ENCODE data around the gene PNPT1.

PNPT1 gene

GRCh38 chr2:55649211-55649610 lies 44.4 kb downstream of the PNPT1 start:
- Histone ChIP-seq H3K4me1 (ENCODE audit: insufficient read depth, low read length) (no peaks in the 10 kb centered on the region), H3K9ac (ENCODE audit: low read depth, low read length) (no peak overlapping the region), H3K36me3 (ENCODE audit: insufficient read depth, low read depth, low read length) (peaks cover 66% of the 10 kb centered on the region), H3K27me3 (ENCODE audit: insufficient read depth, low read length) (no peaks in the 10 kb centered on the region), H3K9me3 (ENCODE audit: insufficient read depth, low read depth, low read length) (no peaks in the 10 kb centered on the region; the same call in 1 of the 2 replicates), H3K4me3 (ENCODE audit: low read length) (no peak overlapping the region), H3K27ac (ENCODE audit: low read length) (no peak overlapping the region)

- no peak overlapping the region for H3K9ac ChIP-seq (ENCODE audit: low read depth, low read length)
- H3K4me3 ChIP-seq (ENCODE audit: low read length) = no peak overlapping the region
- no peaks in the 10 kb centered on the region for H3K27me3 ChIP-seq (ENCODE audit: insufficient read depth, low read length)
- H3K9me3 ChIP-seq (ENCODE audit: insufficient read depth, low read depth, low read length) = no peaks in the 10 kb centered on the region
- H3K36me3 ChIP-seq (ENCODE audit: insufficient read depth, low read depth, low read length) = peaks cover 79% of the 10 kb centered on the region
- no peak overlapping the region for H3K27ac ChIP-seq (ENCODE audit: low read length)
- no peaks in the 10 kb centered on the region for H3K4me1 ChIP-seq (ENCODE audit: insufficient read depth, low read length)
Observed at GRCh38 chr2:55636831-55637230, 56.8 kb downstream of the PNPT1 start.

DNA sequence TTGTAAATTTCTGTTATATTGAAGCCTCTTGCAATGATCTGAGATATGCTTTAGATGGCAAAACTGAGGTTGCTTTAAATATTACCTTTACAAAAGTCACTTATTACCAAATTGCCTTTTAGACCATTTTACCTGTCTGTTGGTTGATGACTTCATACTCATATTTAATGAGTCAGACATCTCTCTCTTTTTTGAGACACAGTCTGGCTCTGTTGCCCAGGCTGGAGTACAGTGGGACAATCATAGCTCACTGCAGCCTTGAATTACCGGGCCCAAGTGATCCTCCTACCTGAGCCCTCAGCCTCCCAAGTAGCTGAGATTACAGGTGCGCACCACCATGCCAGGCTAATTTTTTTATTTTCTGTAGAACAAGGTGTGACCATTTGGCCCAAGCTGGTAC lies 64.7 kb downstream of the PNPT1 start:
- no peaks in the 10 kb centered on the region for H3K4me1 ChIP-seq (ENCODE audit: insufficient read depth, low read length)
- no peak overlapping the region for H3K4me3 ChIP-seq (ENCODE audit: low read length)
- no peak overlapping the region for H3K9ac ChIP-seq (ENCODE audit: low read depth, low read length)
- no peaks in the 10 kb centered on the region for H3K27me3 ChIP-seq (ENCODE audit: insufficient read depth, low read length)
- H3K27ac ChIP-seq (ENCODE audit: low read length) = no peak overlapping the region
- no peaks in the 10 kb centered on the region for H3K9me3 ChIP-seq (ENCODE audit: insufficient read depth, low read depth, low read length)
- peaks cover 19% of the 10 kb centered on the region; the same call in 1 of the 2 replicates for H3K36me3 ChIP-seq (ENCODE audit: insufficient read depth, low read depth, low read length)

DNA sequence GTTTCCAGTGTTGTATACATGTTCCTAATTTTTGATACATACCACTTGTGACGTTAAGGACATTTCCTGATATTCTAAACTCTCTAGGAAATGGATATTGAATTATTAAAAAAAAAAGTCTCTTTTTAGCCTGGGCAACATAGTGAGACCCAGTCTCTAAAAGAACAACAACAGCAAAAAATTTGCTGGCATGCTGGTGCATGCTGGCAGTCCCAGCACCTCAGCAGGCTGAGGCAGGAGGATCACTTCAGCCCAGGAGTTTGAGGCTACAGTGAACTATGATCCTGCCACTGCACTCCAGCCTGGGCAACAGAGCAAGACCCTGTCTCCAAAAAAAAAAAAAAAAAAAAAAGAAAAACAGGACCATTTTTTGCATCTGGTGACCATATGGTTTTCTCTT lies 65.7 kb downstream of the PNPT1 start:
- no peaks in the 10 kb centered on the region for H3K4me1 ChIP-seq (ENCODE audit: insufficient read depth, low read length)
- no peak overlapping the region for H3K27ac ChIP-seq (ENCODE audit: low read length)
- H3K4me3 ChIP-seq (ENCODE audit: low read length) = no peak overlapping the region
- no peaks in the 10 kb centered on the region for H3K9me3 ChIP-seq (ENCODE audit: insufficient read depth, low read depth, low read length)
- no peak overlapping the region for H3K9ac ChIP-seq (ENCODE audit: low read depth, low read length)
- no peaks in the 10 kb centered on the region for H3K27me3 ChIP-seq (ENCODE audit: insufficient read depth, low read length)
- peaks cover 12% of the 10 kb centered on the region; the same call in 1 of the 2 replicates for H3K36me3 ChIP-seq (ENCODE audit: insufficient read depth, low read depth, low read length)

GRCh38 chr2:55621802-55622201 lies 71.8 kb downstream of the PNPT1 start:
- Histone ChIP-seq H3K4me1 (ENCODE audit: insufficient read depth, low read length) (no peaks in the 10 kb centered on the region), H3K27ac (ENCODE audit: low read length) (no peak overlapping the region), H3K27me3 (ENCODE audit: insufficient read depth, low read length) (no peaks in the 10 kb centered on the region), H3K9me3 (ENCODE audit: insufficient read depth, low read depth, low read length) (no peaks in the 10 kb centered on the region), H3K9ac (ENCODE audit: low read depth, low read length) (no peak overlapping the region), H3K4me3 (ENCODE audit: low read length) (no peak overlapping the region), H3K36me3 (ENCODE audit: insufficient read depth, low read depth, low read length) (0 out of 2 replicates have a peak, but pooled peaks cover 4% of the 10 kb centered on the region)

GRCh38 chr2:55620123-55620779 lies 73.4 kb downstream of the PNPT1 start:
- Histone ChIP-seq H3K9me3 (ENCODE audit: insufficient read depth, low read depth, low read length) (no peaks in the 10 kb centered on the region), H3K4me3 (ENCODE audit: low read length) (no peak overlapping the region), H3K36me3 (ENCODE audit: insufficient read depth, low read depth, low read length) (peaks cover 4% of the 10 kb centered on the region), H3K27me3 (ENCODE audit: insufficient read depth, low read length) (no peaks in the 10 kb centered on the region), H3K9ac (ENCODE audit: low read depth, low read length) (no peak overlapping the region), H3K4me1 (ENCODE audit: insufficient read depth, low read length) (no peaks in the 10 kb centered on the region; the same call in 1 of the 2 replicates), H3K27ac (ENCODE audit: low read length) (no peak overlapping the region)

- H3K36me3 ChIP-seq (ENCODE audit: insufficient read depth, low read depth, low read length) = peaks cover 20% of the 10 kb centered on the region
- H3K27ac ChIP-seq (ENCODE audit: low read length) = peak overlapping the region; percentile 82
- H3K9me3 ChIP-seq (ENCODE audit: insufficient read depth, low read depth, low read length) = no peaks in the 10 kb centered on the region
- peak overlapping the region; percentile 99 for H3K9ac ChIP-seq (ENCODE audit: low read depth, low read length)
- no peaks in the 10 kb centered on the region; the same call in 1 of the 2 replicates for H3K4me1 ChIP-seq (ENCODE audit: insufficient read depth, low read length)
- no peaks in the 10 kb centered on the region for H3K27me3 ChIP-seq (ENCODE audit: insufficient read depth, low read length)
- peak overlapping the region; percentile 99 for H3K4me3 ChIP-seq (ENCODE audit: low read length)
Observed at GRCh38 chr2:55618275-55619055, 75.2 kb downstream of the PNPT1 start.

- Histone ChIP-seq H3K9me3 (ENCODE audit: insufficient read depth, low read depth, low read length) (no peaks in the 10 kb centered on the region), H3K27me3 (ENCODE audit: insufficient read depth, low read length) (no peaks in the 10 kb centered on the region), H3K27ac (ENCODE audit: low read length) (peak overlapping the region; percentile 82), H3K9ac (ENCODE audit: low read depth, low read length) (peak overlapping the region; percentile 99), H3K36me3 (ENCODE audit: insufficient read depth, low read depth, low read length) (peaks cover 25% of the 10 kb centered on the region), H3K4me3 (ENCODE audit: low read length) (peak overlapping the region; percentile 99), H3K4me1 (ENCODE audit: insufficient read depth, low read length) (no peaks in the 10 kb centered on the region; the same call in 1 of the 2 replicates)
Observed at GRCh38 chr2:55618025-55618274, 75.7 kb downstream of the PNPT1 start.

- H3K27ac ChIP-seq (ENCODE audit: low read length) = peak within 1 kb of the TSS; percentile 92
- H3K9me3 ChIP-seq (ENCODE audit: insufficient read depth, low read depth, low read length) = no peaks in the 10 kb centered on the region
- H3K36me3 ChIP-seq (ENCODE audit: insufficient read depth, low read depth, low read length) = peaks cover 30% of the 10 kb centered on the region
- H3K9ac ChIP-seq (ENCODE audit: low read depth, low read length) = peak within 1 kb of the TSS; percentile 100
- no peaks in the 10 kb centered on the region; the same call in 1 of the 2 replicates for H3K4me1 ChIP-seq (ENCODE audit: insufficient read depth, low read length)
- no peaks in the 10 kb centered on the region for H3K27me3 ChIP-seq (ENCODE audit: insufficient read depth, low read length)
- peak within 1 kb of the TSS; percentile 99 for H3K4me3 ChIP-seq (ENCODE audit: low read length)
Observed at GRCh38 chr2:55617175-55618024, 76.2 kb downstream of the PNPT1 start, which contains the start of gene PPP4R3B. TSS of gene PPP4R3B (minus strand) at chr2:55617622. CDS start at chr2:55617285, 337 bp downstream.

DNA sequence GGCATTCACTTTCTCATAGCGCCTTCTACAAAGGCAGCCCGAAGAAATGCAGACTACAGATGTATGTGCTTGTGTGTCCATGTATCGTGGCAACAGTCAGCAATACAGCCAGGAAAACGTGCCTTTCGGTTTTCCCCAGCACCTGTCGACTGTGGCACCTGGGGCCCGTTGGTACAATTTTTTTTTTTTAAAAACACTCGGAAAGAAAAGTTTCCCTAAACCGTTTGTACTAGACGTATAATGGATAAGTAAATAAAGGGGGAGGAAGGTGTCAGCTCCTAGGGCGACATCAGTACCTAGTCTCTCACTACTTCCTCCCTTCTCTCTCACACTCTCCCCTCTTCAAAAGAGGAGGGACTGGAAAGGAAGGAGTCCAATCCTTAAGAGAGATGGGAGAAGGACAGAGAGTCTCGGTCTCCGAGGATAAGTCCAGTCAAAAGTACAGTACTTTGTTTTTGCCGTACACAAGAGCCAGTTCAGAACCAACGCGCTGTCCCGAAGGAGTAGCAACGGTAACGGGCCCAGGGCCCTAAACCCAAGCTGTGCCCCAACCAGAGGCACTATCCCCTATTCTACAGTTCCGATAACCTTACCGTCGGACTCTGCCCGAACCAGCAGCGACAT lies 77.0 kb downstream of the PNPT1 start:
- Histone ChIP-seq H3K9ac (ENCODE audit: low read depth, low read length) (peak overlapping the region; percentile 100), H3K9me3 (ENCODE audit: insufficient read depth, low read depth, low read length) (no peaks in the 10 kb centered on the region), H3K4me3 (ENCODE audit: low read length) (peak overlapping the region; percentile 99), H3K27me3 (ENCODE audit: insufficient read depth, low read length) (no peaks in the 10 kb centered on the region), H3K4me1 (ENCODE audit: insufficient read depth, low read length) (no peaks in the 10 kb centered on the region; the same call in 1 of the 2 replicates), H3K27ac (ENCODE audit: low read length) (peak overlapping the region; percentile 92), H3K36me3 (ENCODE audit: insufficient read depth, low read depth, low read length) (peaks cover 37% of the 10 kb centered on the region)

DNA sequence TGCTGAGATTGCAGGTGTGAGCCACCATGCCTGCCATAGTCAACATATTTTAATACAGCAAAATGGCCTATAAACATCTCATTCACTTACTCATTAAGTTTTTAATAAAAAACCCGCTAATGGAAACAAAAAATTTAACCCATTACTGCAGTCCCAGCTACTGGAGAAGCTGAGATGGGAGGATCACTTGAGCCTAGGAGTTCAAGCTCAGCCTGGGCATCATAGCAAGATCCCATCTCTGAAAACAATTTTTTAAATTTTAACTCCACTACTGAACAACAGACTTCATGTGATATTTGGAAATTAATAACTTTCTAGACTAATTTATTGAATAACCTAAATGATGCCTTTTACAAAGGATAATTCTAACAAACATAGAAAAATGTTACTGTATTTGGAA lies 81.6 kb downstream of the PNPT1 start:
- Histone ChIP-seq H3K27ac (ENCODE audit: low read length) (no peak overlapping the region), H3K9me3 (ENCODE audit: insufficient read depth, low read depth, low read length) (no peaks in the 10 kb centered on the region), H3K4me3 (ENCODE audit: low read length) (no peak overlapping the region), H3K9ac (ENCODE audit: low read depth, low read length) (no peak overlapping the region), H3K27me3 (ENCODE audit: insufficient read depth, low read length) (no peaks in the 10 kb centered on the region), H3K4me1 (ENCODE audit: insufficient read depth, low read length) (no peaks in the 10 kb centered on the region; the same call in 1 of the 2 replicates), H3K36me3 (ENCODE audit: insufficient read depth, low read depth, low read length) (peaks cover 49% of the 10 kb centered on the region)

Data from iPS-20b (cell line).